OCI-M2 (cell line): ENCODE measurements around the gene KRIT1.
"Not testable (repeated sequence)": the region's sequence is repeated elsewhere in the genome, so short reads cannot be mapped to it uniquely, and the experiment has no call there.

Experiments
- DNase-seq: peaks from one replicate; lab custom pipeline; 2025; ENCODE audit not compliant: unreplicated experiment; lab: John Stamatoyannopoulos, UW

KRIT1 gene

DNA sequence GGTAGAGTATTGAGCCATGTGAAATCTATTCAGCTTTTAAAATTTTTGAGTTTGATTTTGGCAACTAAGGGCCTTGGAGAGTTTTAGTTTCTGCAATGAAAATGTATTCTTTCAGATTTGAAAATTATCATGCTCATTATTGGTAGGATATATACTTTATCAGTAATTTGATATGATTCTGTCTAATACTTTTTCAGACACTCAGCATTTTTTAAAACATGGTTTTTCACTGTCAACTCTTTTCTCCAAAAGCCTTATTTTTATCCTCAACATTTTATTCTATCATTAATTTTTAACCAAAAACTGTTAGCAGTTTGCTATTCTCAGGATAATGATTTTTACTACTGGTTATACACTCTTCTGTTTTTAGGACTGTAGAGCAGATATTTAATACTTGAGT lies 4.9 kb upstream of the KRIT1 start:
- DNase-seq, result no peak

DNA sequence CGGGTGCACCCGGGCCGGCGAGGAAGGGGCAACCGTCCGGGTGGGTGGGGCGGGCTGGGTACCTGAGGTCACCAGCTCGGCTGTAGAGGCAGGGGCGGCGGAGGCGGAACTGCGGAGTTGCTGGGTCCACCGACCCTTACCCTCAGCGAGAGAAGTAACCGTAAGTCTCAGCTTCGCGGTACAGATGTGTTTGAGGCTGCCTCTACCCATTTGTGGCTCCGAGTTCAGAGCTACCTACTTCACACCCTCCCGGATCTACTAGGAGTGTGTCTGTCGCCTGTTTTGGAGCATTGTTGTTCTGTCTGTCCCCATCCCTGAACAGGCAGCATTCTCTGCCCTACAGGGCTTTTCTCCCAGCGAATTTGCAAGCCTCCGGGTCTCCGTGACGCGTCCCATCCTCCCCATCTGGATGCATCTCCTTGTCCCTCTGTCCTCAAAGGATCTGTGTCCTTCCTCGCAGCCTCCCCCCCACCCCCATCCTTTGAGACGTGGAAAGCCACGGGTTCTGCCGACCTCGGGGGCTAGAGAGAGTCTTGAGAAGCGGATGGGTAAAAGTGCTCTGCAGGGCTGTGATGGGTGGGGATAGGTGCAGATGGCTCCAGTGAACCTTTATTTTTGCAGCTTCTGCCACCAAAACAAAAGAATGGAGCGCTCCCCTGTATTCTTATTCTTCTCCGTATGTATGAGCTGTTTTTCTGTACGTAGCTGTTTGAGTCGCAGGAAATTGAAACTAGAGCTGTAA lies 817 bp upstream of the KRIT1 start:
- DNase-seq, result no peak

DNA sequence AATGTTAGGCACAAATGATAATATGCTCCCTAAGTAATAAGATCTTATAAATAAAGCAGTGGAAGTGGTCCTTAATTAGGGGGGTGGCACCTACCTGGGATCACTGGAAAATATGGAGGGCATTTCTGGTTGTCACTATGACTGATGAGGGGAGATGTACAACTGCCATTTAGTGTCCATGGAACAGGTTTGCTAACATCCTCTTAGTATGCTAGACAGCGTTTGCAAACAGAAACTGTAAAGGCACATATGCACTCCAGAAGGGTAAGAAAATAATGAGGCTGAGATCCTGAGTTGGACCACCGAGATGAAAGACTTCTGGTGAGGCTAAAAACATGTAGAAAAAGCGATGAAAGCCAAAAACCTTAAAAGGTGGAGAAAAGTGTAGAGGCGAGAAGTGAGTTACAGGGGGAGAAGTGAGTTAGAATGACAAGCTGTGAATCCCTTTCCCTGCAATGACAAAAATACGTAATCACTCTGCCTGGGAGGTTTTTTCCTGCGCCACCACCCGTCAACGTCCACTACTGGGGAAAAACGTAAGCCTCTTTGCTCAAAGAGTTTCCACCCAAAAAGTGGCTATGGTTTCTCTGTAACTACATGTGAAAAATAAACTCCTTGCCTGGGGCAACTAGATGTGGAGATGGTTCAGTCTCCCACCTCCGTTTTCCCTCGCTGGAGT lies 767 bp downstream of the KRIT1 start:
- DNase-seq, result no peak

DNA sequence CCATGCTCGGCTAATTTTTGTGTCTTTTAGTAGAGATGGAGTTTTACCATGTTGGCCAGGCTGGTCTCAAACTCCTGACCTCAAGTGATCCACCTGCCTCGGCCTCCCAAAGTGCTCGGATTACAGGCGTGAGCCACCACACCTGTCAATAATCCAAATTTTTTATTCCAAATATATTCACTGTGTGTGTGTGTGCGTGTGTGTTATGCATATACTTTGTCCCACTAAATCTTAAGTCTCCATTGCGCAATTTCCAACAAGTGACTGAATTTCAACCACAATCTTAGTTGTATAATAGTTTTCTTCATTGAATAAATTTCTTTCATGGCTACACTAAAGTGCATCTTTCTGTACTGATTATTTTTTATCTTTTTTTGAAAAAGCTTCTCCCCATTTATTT lies 2.7 kb downstream of the KRIT1 start:
- no peak for DNase-seq

DNA sequence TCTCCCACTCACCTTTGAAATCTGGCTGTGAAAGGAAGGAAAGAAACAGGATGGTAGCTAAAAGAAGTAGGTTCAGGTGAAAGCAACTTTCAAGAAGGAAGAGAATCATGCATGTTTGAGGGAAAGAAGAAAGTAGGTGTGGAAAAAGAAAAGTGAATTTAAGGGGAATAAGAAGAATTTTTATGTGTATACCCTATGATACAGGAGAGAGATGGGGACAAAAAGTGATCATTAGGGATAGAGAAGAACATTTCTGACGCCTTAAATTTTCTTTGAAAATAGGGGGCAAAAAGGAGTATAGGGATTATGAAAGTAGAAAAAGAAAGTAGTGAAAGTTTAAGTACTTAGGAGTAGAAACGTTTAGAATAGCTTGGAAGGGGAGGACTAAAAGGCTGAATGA lies 15.2 kb downstream of the KRIT1 start:
- no peak for DNase-seq

DNA sequence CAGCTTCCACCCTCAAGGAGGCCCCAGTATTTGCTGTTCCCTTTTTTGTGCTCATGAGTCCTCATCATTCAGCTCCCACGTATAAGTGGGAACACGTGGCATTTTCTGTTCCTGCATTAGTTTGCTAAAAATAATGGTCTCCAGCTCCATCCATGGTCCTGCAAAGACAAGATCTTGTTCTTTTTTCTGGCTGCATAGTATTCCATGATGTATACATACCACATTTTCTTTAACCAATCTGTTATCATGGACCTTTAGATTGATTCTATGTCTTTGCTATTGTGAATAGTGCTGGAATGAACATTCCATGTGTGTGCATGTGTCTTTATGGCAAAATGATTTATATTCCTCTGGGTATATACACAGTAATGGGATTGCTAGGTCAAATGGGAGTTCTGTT lies 17.0 kb downstream of the KRIT1 start:
- DNase-seq, result no peak

DNA sequence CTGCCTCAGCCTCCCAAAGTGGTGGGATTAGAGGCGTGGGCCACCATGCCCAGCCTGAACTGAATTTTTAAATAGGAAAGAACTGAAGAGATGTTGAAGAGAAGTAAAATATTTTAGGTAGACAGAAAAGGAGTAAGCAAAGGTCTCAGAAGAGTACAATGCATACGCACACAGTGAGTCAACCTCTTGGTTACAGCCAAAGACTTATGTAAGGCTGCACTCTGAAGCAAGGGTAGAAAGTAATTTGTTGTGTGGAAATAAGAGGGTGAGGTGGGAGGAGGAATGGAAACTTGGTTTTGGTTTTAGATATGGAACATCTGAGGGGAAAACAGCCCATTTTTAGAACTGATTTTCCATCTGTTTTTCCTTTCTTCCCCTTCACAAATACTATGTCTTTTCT lies 17.6 kb downstream of the KRIT1 start:
- DNase-seq, result no peak

DNA sequence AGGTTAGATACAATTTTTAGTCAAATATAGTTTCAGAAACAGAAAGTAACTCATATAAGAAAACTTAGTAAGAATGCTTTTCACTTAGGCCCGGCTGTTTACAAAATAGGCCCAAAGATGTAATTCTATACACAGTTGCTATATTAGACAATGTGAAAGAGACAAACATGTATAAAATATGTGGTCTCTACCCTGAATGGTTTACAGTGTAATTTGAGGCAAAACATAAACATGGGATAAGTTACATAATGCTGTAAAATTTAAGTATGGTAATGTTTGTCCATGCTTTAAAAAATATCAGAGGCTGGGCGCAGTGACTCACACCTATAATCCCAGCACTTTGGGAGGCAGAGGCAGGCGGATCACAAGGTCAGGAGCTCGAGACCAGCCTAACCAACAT lies 18.7 kb downstream of the KRIT1 start:
- DNase-seq, result no peak

DNA sequence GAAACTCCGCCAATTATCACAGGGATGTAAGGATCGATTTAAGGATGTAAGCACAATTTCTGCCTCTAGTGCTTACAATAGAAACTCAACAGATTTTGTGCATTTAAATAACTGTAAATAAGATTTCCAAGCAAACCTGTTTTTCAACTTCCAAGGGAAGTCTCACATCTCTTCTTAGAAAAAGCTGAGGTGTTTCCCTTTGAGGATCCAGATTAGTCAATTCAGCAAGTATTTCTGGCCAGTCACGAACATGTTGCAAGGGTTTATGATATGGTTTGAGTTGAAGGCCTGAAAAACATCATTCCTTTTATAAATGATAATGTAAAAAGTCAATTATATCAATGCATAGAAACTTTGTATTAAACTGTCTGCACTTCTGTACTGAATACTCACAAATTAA lies 23.9 kb downstream of the KRIT1 start:
- no peak for DNase-seq

DNA sequence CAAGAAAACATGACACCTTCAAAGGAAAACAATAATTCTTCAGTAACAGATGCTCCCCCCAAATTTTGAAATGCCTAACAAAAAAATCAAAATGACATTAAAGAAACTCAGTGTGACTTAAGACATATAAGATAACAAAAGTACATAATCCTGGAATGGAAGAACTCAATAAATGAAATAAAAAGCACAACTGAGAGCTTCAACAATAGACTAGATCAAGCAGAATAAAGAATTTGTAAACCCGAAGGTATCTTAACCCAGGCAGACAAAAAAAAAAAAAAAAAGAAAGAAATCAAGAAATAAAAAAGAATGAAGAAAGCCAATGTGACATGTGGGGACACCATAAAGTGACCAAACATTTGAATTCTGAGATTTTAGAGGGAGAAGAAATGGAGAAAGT lies 39.0 kb downstream of the KRIT1 start:
- no peak for DNase-seq

DNA sequence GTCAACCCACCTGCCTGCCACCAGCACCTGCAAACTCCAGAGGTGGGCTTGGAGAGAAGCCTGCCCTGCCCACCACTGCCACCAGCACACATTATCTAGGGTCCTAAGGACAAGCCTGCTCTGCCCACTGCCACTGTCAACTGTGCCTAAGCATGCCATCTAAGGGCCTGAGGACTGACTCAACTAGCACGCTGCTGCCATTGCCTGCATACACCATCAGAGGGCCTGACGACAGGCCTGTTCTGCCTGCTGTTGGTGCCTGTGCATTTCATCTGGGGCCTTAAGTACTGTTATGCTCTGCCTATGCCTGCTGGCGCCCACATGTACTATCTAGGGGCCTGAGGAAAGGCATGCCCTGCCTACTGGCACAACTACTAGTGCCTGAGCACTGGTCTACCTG lies 39.7 kb downstream of the KRIT1 start:
- DNase-seq, result no peak

DNA sequence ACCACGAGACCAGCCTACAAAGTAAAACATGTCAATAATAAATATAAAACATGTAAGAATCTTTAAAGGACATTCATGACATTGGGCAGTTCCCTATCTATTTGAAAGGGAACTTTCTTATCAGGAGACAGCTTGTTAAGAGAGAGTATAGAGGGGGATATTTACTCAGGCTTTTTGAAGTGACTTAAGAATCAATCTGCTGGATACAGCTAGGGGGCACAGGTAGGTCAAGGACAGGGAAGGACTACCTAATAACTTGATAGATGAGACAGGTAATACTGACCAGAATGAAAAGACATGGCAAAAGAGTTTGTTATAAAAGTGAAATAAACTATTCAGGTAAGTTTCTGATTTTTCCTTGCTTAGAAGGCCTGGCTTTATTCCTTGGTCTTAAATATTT lies 44.9 kb downstream of the KRIT1 start:
- no peak for DNase-seq

DNA sequence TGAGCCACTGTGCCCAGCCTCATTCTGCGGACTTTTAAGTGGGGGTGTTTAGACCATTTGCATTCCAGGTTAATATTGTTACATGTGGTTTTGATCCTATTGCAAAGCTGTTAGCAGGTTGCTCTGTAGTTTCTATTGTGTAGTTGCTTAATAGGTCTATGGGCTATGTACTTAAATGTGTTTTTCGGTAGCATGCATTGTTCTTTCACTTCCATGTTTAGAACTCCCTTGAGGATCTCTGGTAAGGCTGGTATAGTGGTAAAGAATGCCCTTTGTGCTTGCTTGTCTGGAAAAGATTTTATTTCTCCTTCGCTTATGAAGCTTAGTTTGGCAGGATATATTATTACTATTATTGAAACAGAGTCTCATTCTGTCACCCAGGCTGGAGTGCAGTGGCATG lies 53.4 kb downstream of the KRIT1 start:
- no peak for DNase-seq

DNA sequence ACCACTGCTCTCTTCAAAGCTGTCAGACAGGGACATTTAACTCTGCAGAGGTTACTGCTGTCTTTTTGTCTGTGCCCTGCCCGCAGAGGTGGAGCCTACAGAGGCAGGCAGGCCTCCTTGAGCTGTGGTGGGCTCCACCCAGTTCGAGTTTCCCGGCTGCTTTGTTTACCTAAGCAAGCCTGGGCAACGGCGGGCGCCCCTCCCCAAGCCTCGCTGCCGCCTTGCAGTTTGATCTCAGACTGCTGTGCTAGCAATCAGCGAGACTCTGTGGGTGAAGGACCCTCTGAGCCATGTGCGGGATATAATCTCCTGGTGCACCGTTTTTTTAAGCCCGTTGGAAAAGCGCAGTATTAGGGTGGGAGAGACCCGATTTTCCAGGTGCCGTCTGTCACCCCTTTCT lies 56.5 kb downstream of the KRIT1 start:
- DNase-seq, result not testable (repeated sequence)

DNA sequence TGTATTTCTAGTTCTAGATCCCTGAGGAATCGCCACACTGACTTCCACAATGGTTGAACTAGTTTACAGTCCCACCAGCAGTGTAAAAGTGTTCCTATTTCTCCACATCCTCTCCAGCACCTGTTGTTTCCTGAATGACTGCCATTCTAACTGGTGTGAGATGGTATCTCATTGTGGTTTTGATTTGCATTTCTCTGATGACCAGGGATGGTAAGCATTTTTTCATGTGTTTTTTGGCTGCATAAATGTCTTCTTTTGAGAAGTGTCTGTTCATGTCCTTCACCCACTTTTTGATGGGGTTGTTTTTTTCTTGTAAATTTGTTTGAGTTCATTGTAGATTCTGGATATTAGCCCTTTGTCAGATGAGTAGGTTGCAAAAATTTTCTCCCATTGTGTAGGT lies 61.4 kb downstream of the KRIT1 start:
- not testable (repeated sequence) for DNase-seq

DNA sequence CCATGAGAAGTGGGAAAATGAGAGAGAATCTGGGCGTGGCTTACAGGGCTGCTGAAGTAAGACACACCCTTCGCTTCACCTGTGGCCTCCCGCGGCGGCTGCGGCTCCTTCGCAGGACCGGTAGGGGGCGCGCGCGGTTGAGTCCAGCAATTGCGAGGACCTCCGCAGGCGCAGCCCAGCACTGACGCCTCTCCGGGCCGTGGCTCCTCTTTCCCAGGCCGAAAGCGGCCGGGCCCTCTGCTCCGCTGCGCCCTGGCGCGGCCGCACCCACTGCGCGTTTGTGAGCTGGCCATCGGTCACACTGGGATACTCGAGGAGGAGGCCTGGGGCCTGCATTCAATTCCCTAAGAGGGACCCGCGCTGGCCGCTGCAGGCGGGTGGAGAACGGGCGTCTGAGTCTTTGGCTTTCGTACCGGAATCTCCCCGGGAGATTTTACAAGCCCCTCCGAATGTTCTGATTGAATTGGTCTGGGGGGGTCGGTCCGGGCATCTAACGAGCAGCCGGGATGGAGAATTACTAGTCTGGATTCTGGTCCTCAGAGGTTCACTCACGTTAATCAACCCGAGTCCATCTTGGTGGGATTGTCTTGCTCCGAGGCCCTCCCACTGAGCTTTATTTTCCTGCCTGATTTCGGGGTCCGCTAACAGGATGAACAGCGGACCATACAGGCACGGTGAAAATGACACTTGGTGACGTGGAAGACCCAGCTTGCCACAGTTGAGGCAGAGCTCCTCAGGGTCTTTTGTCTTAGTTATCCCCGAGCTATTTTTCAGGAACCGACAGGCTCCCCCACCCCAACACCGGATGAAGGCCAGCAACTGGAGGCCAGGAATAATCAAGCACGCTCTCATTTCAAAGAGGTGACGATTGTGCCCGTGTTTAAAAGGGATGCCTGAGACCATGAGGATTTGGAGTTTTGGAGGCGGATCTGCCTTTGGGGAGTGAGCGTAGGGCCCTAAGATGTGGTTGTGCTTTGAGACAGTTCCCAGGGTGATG lies 66.5 kb downstream of the KRIT1 start, which contains the start of gene LRRD1:
TSS of gene LRRD1 (minus strand) at position 215 of the 997 bp plus-strand sequence. CDS start 13,940 bp downstream, outside the sequence.
- no peak for DNase-seq

DNA sequence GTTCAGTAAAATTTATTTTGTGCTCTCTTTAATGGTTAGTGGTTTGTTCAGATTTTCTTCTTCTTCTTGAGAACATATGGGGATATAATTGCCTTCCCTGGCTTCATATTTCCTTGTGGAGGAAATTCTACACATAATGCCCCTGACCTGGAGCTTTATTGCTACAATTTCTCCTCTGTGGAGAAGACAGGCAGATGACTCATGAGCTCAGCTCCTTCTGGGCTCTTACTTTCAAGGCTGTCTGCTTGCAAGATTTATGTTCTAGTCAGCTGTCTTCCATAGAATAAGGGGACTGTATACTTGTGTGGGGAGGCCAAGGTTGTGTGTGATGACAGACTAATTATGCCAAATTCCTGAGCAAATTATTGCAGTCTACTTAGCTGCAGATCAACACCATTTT lies 68.4 kb downstream of the KRIT1 start:
- DNase-seq, result no peak

DNA sequence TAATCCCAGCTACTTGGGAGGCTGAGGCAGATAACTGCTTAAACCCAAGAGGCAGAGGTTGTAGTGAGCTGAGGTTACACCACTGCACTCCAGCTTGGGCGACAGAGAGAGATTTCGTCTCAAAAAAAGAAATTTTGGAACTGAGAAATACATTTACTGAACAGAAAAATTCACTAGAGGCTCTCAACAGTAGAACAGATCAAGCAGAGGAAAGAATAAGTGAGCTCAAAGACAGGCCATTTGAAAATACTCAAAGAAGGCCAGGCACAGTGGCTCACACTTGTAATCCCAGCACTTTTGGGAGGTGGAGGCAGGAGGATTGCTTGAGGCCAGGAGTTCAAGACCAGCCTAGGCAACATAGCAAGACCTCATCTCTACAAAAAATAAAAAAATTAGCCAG lies 76.2 kb downstream of the KRIT1 start:
- DNase-seq, result not testable (repeated sequence)

DNA sequence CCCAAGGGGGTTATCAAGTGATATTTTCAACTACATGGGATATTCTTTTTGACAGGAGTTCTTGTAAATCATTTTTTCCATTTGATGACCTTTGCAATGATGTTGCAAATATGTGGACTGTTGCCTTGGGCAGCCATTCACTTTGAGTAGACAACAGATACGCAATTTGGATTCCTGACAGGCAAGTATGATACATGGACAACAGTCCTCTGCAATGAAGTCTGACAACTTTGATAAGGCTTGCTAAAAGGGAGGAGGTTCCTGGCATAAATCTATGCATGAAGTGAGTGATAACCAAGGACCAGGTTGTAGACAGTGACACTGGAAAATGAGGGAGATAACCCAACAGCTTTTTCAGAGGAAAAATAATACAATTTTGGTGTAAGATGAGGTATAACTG lies 84.4 kb downstream of the KRIT1 start:
- DNase-seq, result no peak

DNA sequence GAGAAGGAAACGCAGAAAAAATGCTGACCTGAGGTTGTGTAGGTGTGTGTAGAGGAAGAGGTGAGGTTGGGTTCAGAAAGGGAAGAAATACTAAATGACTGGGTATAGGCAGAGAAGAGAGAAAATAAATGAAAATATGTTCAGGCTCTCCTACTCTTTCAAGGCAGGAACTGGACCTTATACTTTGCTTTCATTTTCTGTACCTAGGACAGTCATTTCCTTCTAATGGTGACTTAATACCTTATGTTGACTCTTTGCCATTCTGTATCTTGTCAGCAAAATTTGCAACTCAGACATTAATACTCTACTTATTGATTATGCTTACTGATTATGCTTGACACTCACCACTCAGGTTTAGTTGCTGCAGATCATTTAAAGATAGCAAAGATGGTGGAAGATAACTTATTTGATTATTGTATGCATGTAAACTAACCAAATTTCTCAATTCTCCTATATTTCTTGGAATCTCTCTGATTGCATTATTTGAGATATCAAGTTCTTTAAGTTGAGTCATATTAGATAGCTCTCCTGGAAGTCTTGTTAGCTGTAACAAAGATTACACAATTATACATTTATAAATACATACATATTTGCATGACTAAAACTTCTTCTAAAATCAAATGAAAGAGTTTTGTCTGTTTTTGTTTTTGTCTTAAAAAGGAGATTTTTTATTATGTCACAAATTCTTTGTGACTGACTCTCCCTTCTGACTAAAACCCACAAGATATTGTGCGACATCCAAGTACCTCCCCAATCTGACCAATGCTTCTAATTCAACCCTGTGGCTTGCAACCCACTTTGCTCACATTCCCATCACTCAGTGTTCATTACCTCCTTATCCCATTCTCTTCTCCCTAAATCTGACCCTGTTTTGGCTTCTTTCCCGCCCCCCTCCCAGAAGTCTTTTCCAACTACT lies 86.8 kb downstream of the KRIT1 start:
- DNase-seq, result no peak
